Activated T-cell treated with anti-CD3 and anti-CD28 coated beads, Interleukin-2, amount 50 U/mL, for 48 hours (primary cell): ENCODE results near the gene NSL1.
A peak's percentile ranks its signal among the peaks of the same experiment; 100 is the strongest.
"Not testable (repeated sequence)": the region's sequence is repeated elsewhere in the genome, so short reads cannot be mapped to it uniquely, and the experiment has no call there.

Experiments
- DNase-seq, 2 experiments: peaks; one replicate each; pipeline ENCODE4 v3.0.0-alpha.2; 2020

Gene NSL1

DNA sequence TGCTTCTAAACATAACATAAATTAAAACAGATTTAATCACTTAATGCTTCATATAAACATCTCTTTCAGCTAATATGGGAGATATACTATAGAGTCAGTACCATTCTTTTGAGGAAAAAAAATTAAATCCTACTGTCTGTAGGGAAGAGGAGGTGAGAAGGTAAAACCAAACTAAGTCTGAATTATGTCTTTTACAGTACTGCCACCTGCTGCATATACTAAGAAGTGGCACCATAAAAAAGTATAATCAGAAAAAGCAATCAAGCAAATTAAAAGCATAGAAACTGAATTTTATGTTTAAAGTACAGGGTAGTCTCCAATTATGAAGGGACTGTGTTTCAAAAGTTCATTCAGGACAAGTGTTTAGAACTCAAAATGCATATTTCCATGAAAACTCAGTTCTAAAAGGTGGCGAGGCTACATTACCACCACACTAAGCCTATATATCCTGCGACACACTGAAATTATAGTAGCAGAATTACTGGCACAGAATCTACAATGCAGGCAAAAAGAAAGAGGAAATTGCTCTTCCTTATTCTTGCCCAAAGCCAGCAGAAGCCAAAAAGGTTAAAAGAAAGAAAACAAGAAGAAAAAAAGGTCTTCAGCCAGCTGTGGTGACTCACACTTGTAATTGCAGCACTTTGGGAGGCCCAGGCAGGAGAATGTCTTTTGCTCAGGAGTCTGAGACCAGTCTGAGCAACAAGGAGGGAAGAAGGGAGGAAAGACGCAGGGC, 9.0 kb downstream of the NSL1 start:
- no peak for DNase-seq

DNA sequence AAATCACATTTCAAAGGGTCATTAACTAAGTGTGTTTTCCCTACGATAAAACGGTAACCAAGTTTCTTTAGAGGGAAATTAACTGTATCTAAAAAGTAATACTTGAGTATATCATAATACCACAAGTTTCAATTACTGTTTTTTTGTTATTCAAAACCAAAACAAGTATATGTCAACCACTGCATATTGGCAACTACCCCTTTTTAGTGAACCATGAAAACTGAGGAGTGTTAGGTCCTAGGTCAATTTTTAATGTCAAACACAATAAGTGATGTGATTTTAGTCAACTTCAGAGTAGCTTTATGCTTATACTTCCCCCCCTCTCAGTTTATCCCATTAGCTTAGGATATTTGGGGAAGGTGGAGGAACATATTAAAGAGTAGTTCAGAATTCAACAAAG, 10.4 kb downstream of the NSL1 start:
- DNase-seq = no peak

DNA sequence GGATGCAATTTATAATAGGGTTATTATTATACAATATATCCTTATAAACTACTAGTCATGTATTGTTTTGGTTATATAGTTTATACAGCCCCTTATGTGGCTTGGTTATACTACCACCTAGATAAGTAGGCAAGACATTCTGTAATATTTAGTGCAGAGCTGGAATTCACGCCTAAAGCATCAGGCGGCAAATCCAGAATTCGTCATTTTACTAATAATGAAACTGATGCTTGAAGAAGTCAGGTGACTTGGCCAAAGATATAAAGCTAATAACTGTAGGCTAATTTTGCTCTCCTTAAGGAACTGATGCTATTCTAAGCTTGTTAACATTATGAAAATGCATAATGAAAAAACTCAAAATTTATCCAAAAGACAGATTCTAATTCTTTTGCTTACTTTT, 10.8 kb downstream of the NSL1 start:
- DNase-seq = no peak

DNA sequence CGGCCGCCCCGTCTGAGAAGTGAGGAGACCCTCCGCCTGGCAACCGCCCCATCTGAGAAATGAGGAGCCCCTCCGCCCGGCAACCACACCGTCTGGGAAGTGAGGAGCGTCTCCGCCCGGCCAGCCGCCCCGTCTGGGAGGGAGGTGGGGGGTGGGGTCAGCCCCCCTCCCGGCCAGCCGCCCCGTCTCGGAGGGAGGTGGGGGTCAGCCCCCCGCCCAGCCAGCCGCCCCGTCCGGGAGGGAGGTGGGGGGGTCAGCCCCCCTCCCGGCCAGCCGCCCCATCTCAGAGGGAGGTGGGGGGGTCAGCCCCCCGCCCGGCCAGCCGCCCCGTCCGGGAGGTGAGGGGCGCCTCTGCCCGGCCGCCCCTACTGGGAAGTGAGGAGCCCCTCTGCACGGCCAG, 12.5 kb downstream of the NSL1 start:
- not testable (repeated sequence) for DNase-seq

DNA sequence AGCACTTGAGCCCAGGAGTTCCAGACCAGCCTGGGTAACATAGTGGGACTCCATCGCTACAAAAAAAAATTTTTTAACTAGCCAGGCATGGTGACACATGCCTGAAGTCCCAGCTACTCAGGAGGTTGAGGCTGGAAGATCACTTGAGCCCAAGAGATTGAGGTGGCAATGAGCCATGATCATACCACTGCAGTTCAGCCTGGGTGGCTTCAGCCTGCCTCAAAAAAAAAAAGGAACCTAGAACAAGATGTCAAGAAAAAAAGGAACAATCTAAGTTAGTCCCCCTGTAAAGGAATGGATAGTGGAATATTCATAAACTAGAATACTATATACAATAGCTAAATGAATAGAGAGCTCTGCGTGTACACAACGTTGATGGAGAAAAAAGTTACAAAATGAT, 14.4 kb downstream of the NSL1 start:
- DNase-seq = no peak

DNA sequence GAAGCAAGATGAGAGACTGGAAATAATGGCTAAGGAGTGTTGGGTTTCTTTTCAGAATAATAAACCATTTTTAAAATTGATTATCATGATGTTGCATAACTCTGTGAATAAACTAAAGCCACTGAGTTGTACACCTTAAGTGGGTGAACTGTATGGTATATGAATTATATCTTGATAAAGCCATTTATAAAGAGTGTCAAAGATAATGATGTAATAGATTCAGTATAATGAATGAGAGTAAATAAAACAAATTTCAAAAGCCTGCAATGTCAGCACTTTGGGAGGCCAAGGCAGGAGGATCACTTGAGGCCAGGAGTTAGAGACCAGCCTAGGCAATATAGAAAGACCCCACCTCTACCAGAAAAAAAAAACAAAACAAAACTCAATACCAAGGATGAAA, 16.3 kb downstream of the NSL1 start:
- no peak for DNase-seq

DNA sequence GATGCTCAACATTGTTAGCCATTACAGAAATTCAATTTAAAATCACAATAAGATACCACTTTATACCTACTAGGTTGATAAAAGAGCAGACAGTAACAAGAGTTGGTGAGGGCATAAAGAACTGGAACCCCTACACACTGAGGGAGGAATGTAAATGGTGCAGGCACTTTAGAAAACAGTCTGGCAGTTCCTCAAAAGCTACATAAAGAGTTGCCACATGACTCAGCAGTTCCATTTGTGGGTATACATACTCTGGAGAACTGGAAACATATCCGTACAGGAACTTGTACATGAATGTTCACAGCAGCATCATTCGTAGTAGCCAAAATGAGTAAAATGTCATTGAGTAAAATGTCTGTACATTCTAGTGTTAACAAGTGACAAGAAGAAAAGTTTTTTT, 17.0 kb downstream of the NSL1 start:
- no peak for DNase-seq

DNA sequence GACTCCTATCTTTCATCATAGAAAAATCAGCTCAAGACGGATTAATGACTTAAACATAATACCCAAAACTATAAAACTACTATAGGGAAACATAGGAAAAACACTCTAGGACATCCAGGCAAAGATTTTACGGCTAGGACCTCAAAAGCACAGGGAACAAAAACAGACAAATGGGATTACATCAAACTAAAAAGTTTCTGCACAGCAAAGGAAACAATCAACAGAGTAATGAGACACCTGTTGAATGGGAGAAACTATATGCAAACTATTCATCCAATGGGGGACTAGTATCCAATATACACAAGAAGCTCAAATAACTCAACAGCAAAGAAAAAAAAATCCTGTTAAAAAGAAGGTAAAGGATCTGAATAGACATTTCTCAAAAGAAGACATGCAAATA, 18.6 kb downstream of the NSL1 start:
- DNase-seq = no peak

DNA sequence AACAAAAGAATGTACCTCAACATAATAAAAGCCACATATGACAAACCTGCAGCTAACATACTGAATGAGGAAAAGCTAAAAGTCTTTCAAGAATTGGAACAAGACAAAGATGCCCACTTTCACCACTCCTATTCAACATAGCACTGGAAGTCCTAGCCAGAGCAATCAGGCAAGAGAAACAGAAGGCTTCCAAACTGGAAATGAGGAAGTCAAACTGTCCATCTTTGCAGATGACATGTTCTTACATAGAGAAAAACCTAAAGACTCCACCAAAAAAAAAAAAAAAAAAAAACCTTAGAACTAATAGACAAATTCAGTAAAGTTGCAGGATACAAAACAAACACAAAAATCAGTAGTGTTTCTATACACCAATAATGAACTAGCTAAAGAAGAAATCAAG, 20.2 kb downstream of the NSL1 start:
- DNase-seq = no peak

DNA sequence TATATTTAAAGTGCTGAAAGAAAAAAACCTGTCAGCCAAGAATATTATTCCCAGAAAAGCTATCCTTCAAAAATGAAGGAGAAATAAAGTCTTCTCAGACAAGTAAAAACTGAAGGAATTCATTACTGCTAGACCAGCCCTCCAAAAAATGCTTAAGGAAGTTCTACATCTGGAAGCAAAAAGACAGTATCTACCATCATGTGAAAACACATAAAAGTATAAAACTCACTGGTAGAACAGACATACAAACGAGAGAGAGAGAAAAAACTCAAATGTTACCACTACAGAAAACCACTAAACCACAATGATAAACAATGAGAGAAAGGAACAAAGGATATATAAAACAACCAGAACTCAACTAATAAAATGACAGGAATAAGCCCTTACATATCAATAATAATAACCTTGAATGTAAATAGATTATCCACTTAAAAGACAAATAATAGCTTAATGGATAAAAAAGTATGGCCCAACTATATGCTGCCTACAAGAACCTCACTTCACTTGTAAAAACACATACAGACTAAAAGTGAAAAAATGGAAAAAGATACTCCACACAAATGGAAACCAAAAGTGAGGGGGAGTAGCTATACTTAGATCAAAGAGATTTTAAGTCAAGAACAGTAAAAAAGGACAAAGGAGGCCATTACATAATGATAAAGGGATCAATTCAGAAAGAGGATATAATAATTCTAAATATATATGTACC, 22.0 kb downstream of the NSL1 start:
- DNase-seq = no peak

DNA sequence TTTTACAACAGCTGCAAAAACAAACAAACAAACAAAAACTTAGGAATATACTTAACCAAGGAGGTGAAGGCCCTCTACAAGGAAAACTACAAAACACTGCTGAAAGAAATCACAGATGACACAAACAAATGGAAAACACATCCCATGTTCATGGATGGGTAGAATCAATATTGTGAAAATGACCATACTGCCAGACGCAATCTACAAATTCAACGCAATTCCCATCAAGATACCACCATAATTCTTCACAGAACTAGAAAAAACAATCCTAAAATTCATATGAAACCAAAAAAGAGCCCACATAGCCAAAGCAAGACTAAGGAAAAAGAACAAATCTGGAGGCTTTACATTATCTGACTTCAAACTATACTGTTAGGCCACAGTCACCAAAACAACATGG, 24.8 kb downstream of the NSL1 start:
- not testable (repeated sequence) for DNase-seq

DNA sequence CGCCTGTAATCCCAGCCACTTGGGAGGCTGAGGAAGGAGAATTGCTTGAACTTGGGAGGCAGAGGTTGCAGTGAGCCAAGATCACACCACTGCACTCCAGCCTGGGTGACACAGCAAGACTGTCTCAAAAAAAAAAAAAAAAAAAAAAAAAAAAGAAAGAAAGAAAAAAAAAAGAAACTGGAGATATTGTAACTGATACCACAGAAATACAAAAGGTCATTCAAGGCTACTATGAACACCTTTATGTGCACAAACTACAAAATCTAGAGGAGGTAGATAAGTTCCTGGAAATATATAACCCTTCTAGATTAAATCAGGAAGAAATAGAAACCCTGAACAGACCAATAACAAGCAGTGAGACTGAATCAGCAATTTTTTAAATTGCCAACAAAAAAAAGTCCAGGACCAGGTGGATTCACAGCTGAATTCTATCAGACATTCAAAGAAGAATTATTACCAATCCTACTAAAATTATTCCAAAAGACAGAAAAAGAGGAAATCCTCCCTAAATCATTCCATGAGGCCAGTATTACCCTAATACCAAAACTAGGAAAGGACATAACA, 26.8 kb downstream of the NSL1 start:
- not testable (repeated sequence) for DNase-seq

DNA sequence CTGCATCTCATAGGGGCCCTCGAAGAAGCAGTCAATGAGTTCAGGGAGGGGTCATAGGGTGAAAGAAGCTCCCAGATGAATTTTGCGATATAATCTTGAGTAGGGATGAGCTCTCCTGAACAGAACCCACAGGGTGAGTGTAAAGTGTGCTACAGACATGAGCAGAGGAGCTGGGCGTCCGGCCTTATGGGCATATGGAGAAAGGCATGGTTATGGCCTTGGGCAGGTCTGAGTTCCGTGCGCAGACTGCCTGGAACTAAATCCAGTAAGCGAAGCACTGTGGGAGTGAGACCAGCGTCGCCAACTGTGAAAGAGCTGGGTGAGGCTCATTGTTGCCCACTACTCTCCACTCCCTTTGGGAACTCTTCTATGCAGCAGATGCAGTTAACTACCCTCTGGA, 28.7 kb downstream of the NSL1 start:
- DNase-seq = no peak

DNA sequence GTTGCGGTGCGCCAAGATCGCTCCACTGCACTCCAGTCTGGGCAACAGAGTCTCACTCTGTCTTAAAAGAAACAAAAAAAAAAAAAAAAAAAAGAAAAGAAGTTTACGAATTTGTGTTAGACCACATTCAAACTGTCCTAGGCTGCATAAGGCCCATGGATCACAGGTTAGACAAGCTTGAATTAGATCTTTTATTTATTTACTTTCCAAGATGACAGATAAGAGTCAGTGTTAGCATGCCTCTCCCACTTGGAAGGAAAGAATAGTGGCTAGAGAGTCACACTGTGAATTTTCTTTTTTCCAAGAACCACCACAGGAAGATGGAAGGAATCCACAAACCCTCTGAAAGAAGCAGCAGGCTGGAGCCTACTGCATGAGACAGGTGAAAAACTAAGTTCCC, 29.3 kb downstream of the NSL1 start:
- no peak for DNase-seq

DNA sequence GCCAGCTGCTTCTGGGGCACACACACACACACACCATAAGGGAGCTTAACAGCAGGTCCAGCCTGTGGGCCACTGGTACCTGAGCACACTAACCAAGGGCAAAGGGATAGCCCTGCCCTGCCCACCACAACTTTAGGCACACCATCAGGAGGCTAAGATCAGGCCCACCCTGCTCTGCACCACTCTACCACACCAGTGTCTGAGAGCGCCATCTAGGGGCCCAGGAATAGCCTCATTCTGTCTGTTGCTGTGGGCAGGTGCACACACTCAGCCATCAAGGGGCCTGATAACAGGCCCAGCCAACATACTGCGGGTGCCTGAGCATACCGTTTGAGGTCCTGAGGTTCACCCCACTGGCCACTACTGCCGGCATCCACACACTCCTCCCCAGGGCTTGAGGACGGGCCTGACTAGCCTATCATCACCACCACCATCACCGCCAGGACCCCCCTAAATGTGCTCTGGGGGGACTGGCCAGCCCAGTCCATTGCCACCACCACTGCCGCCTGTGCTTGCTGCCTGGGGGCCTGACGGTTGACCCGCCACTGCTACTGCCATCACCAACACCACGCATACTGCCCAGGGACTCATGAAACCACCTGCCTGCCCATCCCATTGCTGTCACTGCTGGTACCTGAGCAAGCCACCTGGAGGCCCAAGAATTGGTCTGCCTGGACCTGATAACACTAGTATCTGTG, 31.3 kb downstream of the NSL1 start:
- DNase-seq = peak; percentile 77 to 78

DNA sequence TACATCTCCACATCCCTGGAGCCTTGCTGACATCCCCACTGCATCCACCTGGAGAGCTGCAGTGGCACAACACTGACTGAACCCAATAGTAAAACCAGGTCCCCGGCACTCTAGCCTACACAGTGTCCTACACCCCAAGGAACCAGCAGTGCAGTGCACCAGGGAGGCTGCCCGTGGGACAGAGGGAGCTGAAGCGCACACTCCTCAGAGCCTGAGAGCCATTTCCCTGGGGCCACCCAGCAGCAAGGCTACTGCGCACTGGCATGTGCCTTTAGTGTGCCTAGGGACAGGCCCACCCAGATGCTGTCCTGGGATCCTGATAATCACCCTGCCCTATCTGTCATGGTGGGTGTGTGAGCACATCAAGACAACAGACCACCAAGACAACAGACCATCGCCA, 31.9 kb downstream of the NSL1 start:
- DNase-seq = no peak

DNA sequence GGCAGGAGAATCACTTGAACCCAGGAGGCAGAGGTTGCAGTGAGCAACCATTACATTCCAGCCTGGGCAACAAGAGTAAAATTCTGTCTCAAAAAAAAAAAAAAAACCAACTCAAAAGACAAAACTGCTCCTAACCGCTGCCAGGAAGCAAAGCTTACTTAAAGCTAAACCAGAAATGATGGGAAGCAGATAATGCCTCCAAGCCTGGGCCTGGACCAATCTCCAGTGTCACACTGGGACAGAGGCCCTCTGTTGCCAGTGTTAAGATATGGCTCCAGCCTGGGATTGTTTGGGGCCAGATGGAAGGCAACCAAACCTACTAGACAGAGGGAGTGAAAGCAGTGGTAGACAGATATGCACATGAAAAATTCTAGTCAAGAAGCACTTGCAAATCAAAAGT, 36.9 kb downstream of the NSL1 start:
- DNase-seq = no peak

DNA sequence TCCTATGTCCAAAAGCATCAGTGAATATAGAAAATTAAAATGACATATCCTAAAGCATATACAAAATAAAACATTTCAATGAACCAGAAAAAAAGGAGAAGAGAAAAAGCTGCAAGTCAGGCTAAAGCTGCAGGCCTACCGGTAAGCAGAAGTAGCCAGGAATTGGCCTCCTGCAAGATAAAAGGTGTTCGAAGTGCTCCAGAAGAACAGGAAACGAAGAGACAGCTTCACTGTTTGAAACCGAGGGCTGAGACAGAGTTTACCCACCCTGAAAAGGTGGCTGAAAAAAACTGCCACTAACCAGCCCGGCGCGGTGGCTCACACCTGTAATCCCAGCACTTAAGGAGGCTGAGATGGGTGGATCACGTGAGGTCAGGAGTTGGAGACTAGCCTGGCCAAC, 37.4 kb downstream of the NSL1 start:
- no peak for DNase-seq

DNA sequence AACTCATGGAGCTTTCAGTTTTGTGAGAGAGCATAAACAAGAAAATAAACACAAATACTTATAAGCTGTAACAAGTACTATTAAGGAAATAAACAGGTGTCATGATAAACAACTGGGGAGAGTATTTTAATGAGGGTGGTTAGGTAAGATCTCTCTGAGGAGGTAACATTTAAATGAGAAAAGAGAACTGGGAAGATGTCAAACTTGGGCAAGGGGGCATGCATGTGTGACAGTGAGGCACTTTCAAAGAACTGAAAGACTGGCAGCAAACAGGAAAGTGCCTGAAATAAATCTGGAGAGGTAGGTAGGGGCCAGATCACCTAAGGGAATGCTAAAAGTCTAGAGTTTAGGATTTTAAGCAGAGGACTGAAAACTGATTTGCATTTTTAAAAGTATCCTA, 37.8 kb downstream of the NSL1 start:
- DNase-seq = no peak

DNA sequence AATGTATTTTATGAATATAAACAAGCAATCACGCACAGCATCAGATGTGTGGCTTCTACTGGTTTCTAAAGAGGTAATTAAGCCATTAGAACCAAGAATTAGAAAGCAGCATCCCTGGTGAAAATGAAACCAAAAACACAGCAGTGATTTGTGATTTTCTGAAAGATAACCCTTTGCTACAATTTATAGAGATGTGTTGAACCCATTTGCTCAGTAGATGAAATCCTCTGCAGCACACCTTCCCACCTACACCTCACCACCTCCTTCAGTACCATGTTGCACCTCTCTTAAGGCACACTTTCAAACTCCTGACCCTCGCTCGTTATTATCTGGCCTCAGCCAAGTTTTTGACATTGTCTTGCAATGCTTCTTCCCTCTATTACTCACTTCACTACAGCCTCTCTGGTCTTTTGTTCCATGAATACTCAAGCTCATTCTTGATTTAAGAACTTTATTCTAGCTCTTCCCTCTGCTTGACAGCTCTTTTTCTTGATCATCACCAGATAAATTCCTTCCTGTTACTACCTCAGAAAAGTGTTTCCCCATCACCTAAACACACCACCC, 38.6 kb downstream of the NSL1 start:
- no peak for DNase-seq

DNA sequence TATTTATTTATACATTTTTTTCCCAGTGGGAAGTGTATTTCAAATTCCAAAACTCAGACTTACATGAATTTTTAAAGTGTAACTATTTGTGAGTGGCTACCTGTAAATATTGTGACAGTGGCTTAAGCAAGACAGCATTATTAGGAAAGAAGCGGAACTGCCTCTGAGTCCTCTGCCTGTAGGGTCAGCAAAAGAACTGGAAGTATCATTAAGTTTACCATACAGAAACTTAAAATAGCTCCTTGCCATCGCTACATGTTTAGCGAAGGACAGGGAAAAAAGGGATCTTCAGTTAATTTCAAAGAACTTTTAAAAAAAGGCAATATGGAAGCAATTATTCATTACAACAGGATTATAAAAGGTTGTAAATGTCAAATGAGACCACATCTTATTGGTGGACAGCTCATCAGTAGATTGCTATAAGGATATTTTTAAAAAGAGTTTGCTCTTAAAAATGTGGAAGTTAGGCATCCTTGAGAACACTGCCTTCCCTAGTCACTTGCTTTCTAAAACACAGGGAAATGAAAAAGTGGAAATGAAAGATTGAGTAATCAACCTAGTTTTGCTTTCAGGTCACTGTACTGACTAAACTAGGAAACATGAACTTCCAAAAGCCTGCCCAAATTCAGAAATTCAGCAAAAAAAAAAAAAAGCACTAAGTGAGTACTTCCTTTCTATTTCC, 39.2 kb downstream of the NSL1 start:
- no peak for DNase-seq

DNA sequence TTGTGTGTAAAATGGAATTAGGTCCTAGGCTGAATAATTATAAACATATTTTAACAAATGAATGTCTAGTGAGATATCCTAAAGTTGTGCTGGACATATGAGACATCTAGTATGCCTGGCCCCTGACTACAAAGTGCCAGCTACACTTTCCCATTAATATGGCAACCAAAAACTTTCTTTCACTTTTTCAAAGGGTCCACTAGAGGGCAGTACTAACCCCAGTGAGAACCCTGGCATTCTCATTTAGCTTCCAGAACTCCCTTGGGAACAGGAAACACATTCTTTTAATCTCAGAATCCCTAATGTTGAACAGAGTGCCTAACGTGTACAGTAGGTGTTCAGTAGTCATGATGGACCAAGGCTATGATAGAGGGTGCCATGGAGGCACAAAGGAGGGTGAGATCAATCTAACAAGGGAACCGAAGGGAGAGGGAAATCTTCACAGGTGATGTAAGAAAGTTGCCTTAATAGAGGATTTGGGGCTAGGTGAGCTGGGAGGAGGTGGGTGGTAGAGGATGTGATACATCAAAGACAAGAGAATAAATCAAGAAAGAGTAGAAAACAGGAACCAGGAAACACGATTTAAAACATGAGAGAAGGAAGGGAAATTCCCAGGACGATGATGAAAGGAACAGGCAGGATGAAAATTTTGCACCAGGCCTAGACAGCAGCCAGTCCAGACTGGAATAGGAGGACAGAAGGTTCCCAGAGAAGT, 41.6 kb downstream of the NSL1 start:
- peak in 1 of 2 experiments; percentile 45 for DNase-seq
